ENCODE data around the gene TBC1D3I.

TBC1D3I gene

GRCh38 chr17:36205637-36206485, 58.5 kb downstream of the TBC1D3I start:
- TF ChIP-seq ZNF423 (tag by site-specific recombination; IDR thresholded peaks at IDR 0.05) = no peak
- no peak for TF ChIP-seq ZNF555 (tag by site-specific recombination; conservative IDR thresholded peaks at IDR 0.05)
- TF ChIP-seq ZNF350 (tag by site-specific recombination; IDR thresholded peaks at IDR 0.05) = no peak
- TF ChIP-seq, protein P1, sequence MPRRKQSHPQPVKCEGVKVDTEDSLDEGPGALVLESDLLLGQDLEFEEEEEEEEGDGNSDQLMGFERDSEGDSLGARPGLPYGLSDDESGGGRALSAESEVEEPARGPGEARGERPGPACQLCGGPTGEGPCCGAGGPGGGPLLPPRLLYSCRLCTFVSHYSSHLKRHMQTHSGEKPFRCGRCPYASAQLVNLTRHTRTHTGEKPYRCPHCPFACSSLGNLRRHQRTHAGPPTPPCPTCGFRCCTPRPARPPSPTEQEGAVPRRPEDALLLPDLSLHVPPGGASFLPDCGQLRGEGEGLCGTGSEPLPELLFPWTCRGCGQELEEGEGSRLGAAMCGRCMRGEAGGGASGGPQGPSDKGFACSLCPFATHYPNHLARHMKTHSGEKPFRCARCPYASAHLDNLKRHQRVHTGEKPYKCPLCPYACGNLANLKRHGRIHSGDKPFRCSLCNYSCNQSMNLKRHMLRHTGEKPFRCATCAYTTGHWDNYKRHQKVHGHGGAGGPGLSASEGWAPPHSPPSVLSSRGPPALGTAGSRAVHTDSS (tag by site-specific recombination; IDR thresholded peaks at IDR 0.05) = no peak
- TF ChIP-seq ZNF664 (tag by site-specific recombination; IDR thresholded peaks at IDR 0.05) = no peak
- no peak for TF ChIP-seq MEIS1 (CRISPR knock-in tag; IDR thresholded peaks at IDR 0.05; ENCODE audit: borderline replicate concordance)
- TF ChIP-seq ZNF600 (tag by site-specific recombination; IDR thresholded peaks at IDR 0.05) = no peak
- TF ChIP-seq, protein P2, sequence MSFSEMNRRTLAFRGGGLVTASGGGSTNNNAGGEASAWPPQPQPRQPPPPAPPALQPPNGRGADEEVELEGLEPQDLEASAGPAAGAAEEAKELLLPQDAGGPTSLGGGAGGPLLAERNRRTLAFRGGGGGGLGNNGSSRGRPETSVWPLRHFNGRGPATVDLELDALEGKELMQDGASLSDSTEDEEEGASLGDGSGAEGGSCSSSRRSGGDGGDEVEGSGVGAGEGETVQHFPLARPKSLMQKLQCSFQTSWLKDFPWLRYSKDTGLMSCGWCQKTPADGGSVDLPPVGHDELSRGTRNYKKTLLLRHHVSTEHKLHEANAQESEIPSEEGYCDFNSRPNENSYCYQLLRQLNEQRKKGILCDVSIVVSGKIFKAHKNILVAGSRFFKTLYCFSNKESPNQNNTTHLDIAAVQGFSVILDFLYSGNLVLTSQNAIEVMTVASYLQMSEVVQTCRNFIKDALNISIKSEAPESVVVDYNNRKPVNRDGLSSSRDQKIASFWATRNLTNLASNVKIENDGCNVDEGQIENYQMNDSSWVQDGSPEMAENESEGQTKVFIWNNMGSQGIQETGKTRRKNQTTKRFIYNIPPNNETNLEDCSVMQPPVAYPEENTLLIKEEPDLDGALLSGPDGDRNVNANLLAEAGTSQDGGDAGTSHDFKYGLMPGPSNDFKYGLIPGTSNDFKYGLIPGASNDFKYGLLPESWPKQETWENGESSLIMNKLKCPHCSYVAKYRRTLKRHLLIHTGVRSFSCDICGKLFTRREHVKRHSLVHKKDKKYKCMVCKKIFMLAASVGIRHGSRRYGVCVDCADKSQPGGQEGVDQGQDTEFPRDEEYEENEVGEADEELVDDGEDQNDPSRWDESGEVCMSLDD (tag by site-specific recombination; IDR thresholded peaks at IDR 0.05) = no peak
- TF ChIP-seq, protein P3, sequence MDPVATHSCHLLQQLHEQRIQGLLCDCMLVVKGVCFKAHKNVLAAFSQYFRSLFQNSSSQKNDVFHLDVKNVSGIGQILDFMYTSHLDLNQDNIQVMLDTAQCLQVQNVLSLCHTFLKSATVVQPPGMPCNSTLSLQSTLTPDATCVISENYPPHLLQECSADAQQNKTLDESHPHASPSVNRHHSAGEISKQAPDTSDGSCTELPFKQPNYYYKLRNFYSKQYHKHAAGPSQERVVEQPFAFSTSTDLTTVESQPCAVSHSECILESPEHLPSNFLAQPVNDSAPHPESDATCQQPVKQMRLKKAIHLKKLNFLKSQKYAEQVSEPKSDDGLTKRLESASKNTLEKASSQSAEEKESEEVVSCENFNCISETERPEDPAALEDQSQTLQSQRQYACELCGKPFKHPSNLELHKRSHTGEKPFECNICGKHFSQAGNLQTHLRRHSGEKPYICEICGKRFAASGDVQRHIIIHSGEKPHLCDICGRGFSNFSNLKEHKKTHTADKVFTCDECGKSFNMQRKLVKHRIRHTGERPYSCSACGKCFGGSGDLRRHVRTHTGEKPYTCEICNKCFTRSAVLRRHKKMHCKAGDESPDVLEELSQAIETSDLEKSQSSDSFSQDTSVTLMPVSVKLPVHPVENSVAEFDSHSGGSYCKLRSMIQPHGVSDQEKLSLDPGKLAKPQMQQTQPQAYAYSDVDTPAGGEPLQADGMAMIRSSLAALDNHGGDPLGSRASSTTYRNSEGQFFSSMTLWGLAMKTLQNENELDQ (tag by site-specific recombination; IDR thresholded peaks at IDR 0.05; ENCODE audit: low read depth) = no peak
- no peak for TF ChIP-seq ZNF18 (tag by site-specific recombination; IDR thresholded peaks at IDR 0.05)
- TF ChIP-seq KLF16 (tag by site-specific recombination; IDR thresholded peaks at IDR 0.05) = no peak
- TF ChIP-seq ZNF585B (tag by site-specific recombination; IDR thresholded peaks at IDR 0.05) = no peak
- no peak for TF ChIP-seq ZNF23 (tag by site-specific recombination; IDR thresholded peaks at IDR 0.05; ENCODE audit: borderline replicate concordance)
- no peak for TF ChIP-seq ZNF138 (tag by site-specific recombination; IDR thresholded peaks at IDR 0.05; ENCODE audit: borderline replicate concordance)
- no peak for TF ChIP-seq ZNF302 (tag by site-specific recombination; IDR thresholded peaks at IDR 0.05; ENCODE audit: low read depth)
- no peak for TF ChIP-seq ZNF324 (tag by site-specific recombination; IDR thresholded peaks at IDR 0.05)
- no peak for TF ChIP-seq HIC1 (tag by site-specific recombination; IDR thresholded peaks at IDR 0.05)
- no peak for TF ChIP-seq WT1 (tag by site-specific recombination; IDR thresholded peaks at IDR 0.05)
- no peak for TF ChIP-seq ZNF174 (tag by site-specific recombination; IDR thresholded peaks at IDR 0.05)
- TF ChIP-seq OSR2 (tag by site-specific recombination; IDR thresholded peaks at IDR 0.05) = no peak
- Histone ChIP-seq H3K27ac (ENCODE audit: extremely low read depth, low read depth, low read length) (no peak overlapping the region), H3K4me1 (ENCODE audit: control insufficient read depth, insufficient read depth, low read length) (no peaks in the 10 kb centered on the region), H3K36me3 (ENCODE audit: control insufficient read depth in 2 of 2, insufficient read depth in 1 of 2, low read length in 2 of 2) (no peaks in the 10 kb centered on the region), H3K9me3 (ENCODE audit: control insufficient read depth, insufficient read depth, low read depth, low read length) (no peaks in the 10 kb centered on the region), H3K4me3 (ENCODE audit: low read depth, low read length) (no peak overlapping the region)
- ChIA-PET CTCF (no interaction called here), POLR2A (no interaction called here)
